Neural progenitor cell (in vitro differentiated cells): ENCODE data around the gene SMARCD3. TPM values are rescaled to one million over a fixed set of nuclear protein-coding genes. Genes with fewer than 3 reads are reported as not detected.

Experiments
- DNase-seq: peaks from one replicate; pipeline ENCODE4 v3.0.0-alpha.2; 2016; ENCODE audit warnings: low spot score
- H2AFZ ChIP-seq: fragments of 200-600 bp; sonication (generic); replicated peaks from 2 replicates; pipeline ENCODE4 v1.6.1; 2016; ENCODE audit warnings: antibody characterized with exemption
- H3F3A ChIP-seq: fragments of 200-600 bp; sonication (generic); 2 replicates; pipeline ENCODE4 v1.6.1; 2016; ENCODE audit warnings: antibody characterized with exemption, low read depth
- H3K27ac ChIP-seq: fragments of 200-600 bp; sonication (generic); 2 replicates; pipeline ENCODE4 v1.5.1; 2016; ENCODE audit warnings: mild to moderate bottlenecking
- H3K27me3 ChIP-seq: fragments of 200-600 bp; sonication (generic); 2 replicates; pipeline ENCODE4 v1.6.1; 2016; ENCODE audit warnings: mild to moderate bottlenecking, moderate library complexity
- H3K36me3 ChIP-seq: fragments of 200-600 bp; sonication (generic); 2 replicates; pipeline ENCODE4 v1.5.1; 2016
- H3K4me1 ChIP-seq: fragments of 200-600 bp; sonication (generic); 2 replicates; pipeline ENCODE4 v1.6.1; 2016; ENCODE audit warnings: mixed run types
- H3K4me2 ChIP-seq: fragments of 200-600 bp; sonication (generic); 2 replicates; pipeline ENCODE4 v1.6.1; 2016
- H3K4me3 ChIP-seq: fragments of 200-600 bp; sonication (generic); 2 replicates; pipeline ENCODE4 v1.5.1; 2016
- H3K79me2 ChIP-seq: fragments of 200-600 bp; sonication (generic); 2 replicates; pipeline ENCODE4 v1.6.1; 2016; ENCODE audit warnings: low read depth
- H3K9ac ChIP-seq: fragments of 200-600 bp; sonication (generic); 2 replicates; pipeline ENCODE4 v1.6.1; 2016
- H3K9me3 ChIP-seq: fragments of 200-600 bp; sonication (generic); 2 replicates; pipeline ENCODE4 v1.5.1; 2016; ENCODE audit warnings: low read depth
- H4K20me1 ChIP-seq: fragments of 200-600 bp; sonication (generic); 2 replicates; pipeline ENCODE4 v1.6.1; 2016; ENCODE audit warnings: low read depth
- H3K27ac Mint-ChIP-seq: 3 replicates; pipeline ENCODE4 v1.8.0; 2021; ENCODE audit warnings: mixed read lengths
- H3K27me3 Mint-ChIP-seq: 2 replicates; pipeline ENCODE4 v1.8.0; 2022; ENCODE audit warnings: low read depth, mild to moderate bottlenecking, inconsistent platforms, moderate library complexity, mixed read lengths; ENCODE audit not compliant: insufficient read depth
- H3K36me3 Mint-ChIP-seq: 3 replicates; pipeline ENCODE4 v1.8.0; 2021; ENCODE audit warnings: mixed read lengths
- H3K4me1 Mint-ChIP-seq: 3 replicates; pipeline ENCODE4 v1.8.0; 2021; ENCODE audit warnings: mixed read lengths
- H3K4me3 Mint-ChIP-seq: 3 replicates; pipeline ENCODE4 v1.8.0; 2021; ENCODE audit warnings: mild to moderate bottlenecking, moderate library complexity, mixed read lengths
- H3K9me3 Mint-ChIP-seq: 3 replicates; pipeline ENCODE4 v1.8.0; 2020; ENCODE audit warnings: mixed read lengths
- EZH2 ChIP-seq: fragments of 200-600 bp; sonication (generic); IDR thresholded peaks from 2 replicates; pipeline ENCODE4 v1.6.1; 2017; ENCODE audit warnings: antibody characterized with exemption, mild to moderate bottlenecking, moderate library complexity
- EZH2phosphoT487 ChIP-seq: fragments of 200-600 bp; sonication (generic); IDR thresholded peaks from 2 replicates; pipeline ENCODE4 v1.6.1; 2017; ENCODE audit warnings: antibody characterized with exemption
- total RNA-seq: library from RNA; depleted of rRNA; stranded (reverse); fragments of >200 nt; gene quantifications from 2 replicates; pipeline ENCODE4 v1.2.3, GENCODE V29; 2015; ENCODE audit warnings: low replicate concordance
- TF ChIP-seq, protein P1 (sequence below): fragments of 200-600 bp; sonication (generic); IDR thresholded peaks from 2 replicates; pipeline ENCODE4 v1.5.1; 2017; ENCODE audit warnings: antibody characterized with exemption, mild to moderate bottlenecking

The SMARCD3 gene
- total RNA-seq, 1 donor from 2014 or later, result 11.0 TPM

DNA sequence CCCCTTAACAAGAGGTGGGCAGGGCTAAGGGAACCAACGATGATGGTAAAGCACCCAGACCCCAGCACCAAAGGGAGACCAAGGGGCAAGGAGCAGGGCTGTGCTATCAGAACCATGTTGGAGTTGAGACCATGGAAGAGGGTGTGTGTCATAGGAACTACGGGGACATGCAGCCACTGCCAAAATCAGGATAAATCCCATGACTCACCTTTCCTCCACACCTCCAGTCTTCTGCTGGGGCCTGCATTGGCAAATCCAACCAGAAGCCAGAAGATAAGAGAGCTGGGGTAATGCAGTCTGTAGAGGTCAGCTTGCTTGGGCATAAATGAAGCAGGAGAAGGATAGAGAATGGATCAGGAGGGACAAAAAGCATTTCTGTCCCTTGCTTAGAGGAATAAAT, 42.7 kb upstream of the SMARCD3 start:
- H3K79me2 ChIP-seq, result no peaks in the 10 kb centered on the region
- H3K27ac Mint-ChIP-seq, result no peak overlapping the region
- TF ChIP-seq EZH2phosphoT487 (no peak), EZH2 (no peak)
- TF ChIP-seq, protein P1, sequence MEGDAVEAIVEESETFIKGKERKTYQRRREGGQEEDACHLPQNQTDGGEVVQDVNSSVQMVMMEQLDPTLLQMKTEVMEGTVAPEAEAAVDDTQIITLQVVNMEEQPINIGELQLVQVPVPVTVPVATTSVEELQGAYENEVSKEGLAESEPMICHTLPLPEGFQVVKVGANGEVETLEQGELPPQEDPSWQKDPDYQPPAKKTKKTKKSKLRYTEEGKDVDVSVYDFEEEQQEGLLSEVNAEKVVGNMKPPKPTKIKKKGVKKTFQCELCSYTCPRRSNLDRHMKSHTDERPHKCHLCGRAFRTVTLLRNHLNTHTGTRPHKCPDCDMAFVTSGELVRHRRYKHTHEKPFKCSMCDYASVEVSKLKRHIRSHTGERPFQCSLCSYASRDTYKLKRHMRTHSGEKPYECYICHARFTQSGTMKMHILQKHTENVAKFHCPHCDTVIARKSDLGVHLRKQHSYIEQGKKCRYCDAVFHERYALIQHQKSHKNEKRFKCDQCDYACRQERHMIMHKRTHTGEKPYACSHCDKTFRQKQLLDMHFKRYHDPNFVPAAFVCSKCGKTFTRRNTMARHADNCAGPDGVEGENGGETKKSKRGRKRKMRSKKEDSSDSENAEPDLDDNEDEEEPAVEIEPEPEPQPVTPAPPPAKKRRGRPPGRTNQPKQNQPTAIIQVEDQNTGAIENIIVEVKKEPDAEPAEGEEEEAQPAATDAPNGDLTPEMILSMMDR, result no peak

DNA sequence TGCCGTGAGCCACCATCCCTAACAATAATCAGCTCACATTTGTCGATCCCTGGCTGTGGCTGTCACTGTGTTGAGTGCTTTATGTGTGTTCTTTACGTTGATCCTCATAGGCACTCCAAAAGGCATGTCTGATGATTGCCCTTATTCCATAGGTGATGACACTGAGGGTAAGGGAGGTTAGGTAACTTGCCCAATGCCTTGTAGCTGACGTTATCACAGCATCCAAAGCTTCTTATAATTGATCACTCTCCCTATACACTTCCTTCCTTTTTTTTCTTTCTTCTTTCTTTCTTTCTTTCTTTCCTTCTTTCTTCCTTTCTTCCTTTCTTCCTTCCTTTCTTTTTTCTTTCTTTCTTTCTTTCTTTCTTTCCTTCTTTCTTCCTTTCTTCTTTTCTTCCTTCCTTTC, 41.9 kb upstream of the SMARCD3 start:
- no peak for DNase-seq
- Histone ChIP-seq H4K20me1 (no peaks in the 10 kb centered on the region), H3K27me3 (peaks cover 34% of the 10 kb centered on the region), H3K79me2 (no peaks in the 10 kb centered on the region), H3K4me3 (no peak overlapping the region), H2AFZ (no peak overlapping the region), H3K9ac (no peak overlapping the region), H3K4me1 (no peaks in the 10 kb centered on the region), H3K4me2 (no peak overlapping the region), H3K36me3 (no peaks in the 10 kb centered on the region), H3K9me3 (no peaks in the 10 kb centered on the region), H3K27ac (no peak overlapping the region), H3F3A (no peaks in the 10 kb centered on the region)
- Mint-ChIP-seq H3K4me3 (no peak overlapping the region), H3K27ac (no peak overlapping the region), H3K9me3 (no peaks in the 10 kb centered on the region), H3K36me3 (no peaks in the 10 kb centered on the region), H3K27me3 (peaks cover 11% of the 10 kb centered on the region), H3K4me1 (peaks cover 3% of the 10 kb centered on the region)
- TF ChIP-seq EZH2phosphoT487 (no peak), EZH2 (no peak)
- TF ChIP-seq, protein P1, result no peak

More for the DNA sequence above, 42.7 kb upstream of the SMARCD3 start:
- no peaks in the 10 kb centered on the region for H3K9me3 ChIP-seq
- H3K9ac ChIP-seq, result no peak overlapping the region
- H3K36me3 Mint-ChIP-seq, result no peaks in the 10 kb centered on the region
- no peaks in the 10 kb centered on the region for H3K4me1 ChIP-seq
- H3K4me3 Mint-ChIP-seq, result no peak overlapping the region
- H3K4me2 ChIP-seq, result no peak overlapping the region
- H3K4me3 ChIP-seq, result no peak overlapping the region
- H3K4me1 Mint-ChIP-seq, result peaks cover 3% of the 10 kb centered on the region
- H3K27me3 ChIP-seq, result peaks cover 28% of the 10 kb centered on the region
- no peak overlapping the region for H2AFZ ChIP-seq
- H4K20me1 ChIP-seq, result no peaks in the 10 kb centered on the region
- no peak for DNase-seq
- H3F3A ChIP-seq, result no peaks in the 10 kb centered on the region
- H3K9me3 Mint-ChIP-seq, result peaks cover 4% of the 10 kb centered on the region
- peaks cover 11% of the 10 kb centered on the region for H3K27me3 Mint-ChIP-seq
- no peak overlapping the region for H3K27ac ChIP-seq
- H3K36me3 ChIP-seq, result no peaks in the 10 kb centered on the region

DNA sequence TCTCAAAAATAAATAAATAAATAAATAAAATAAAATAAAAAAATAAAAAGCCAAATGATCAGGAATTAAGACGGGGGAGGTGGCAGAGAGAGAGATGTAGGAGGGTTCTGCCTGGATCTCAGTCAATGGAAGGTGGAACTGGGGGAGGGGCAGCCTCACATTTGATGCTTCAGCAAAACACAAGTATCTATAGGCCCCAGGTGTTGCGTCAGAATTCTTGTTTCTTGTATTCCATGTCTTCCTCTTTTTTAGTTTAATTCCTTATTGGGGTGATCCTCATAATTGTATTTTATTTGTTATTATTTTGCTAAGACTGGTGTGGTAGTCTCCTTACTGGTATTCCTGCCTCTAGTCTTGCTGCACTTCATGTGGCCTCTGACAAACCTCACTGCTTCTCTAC, 41.4 kb upstream of the SMARCD3 start:
- no peak for DNase-seq
- H3K4me3 ChIP-seq, result no peak overlapping the region
- H3K79me2 ChIP-seq, result no peaks in the 10 kb centered on the region
- H3K27me3 Mint-ChIP-seq, result peaks cover 11% of the 10 kb centered on the region
- H3K27ac Mint-ChIP-seq, result no peak overlapping the region
- no peak overlapping the region for H3K4me3 Mint-ChIP-seq
- no peaks in the 10 kb centered on the region for H3K4me1 ChIP-seq
- peaks cover 3% of the 10 kb centered on the region for H3K4me1 Mint-ChIP-seq
- H3K36me3 Mint-ChIP-seq, result no peaks in the 10 kb centered on the region
- peaks cover 35% of the 10 kb centered on the region for H3K27me3 ChIP-seq
- H3K27ac ChIP-seq, result no peak overlapping the region
- no peaks in the 10 kb centered on the region for H3F3A ChIP-seq
- H4K20me1 ChIP-seq, result no peaks in the 10 kb centered on the region
- H2AFZ ChIP-seq, result no peak overlapping the region
- H3K4me2 ChIP-seq, result no peak overlapping the region
- H3K9me3 Mint-ChIP-seq, result no peaks in the 10 kb centered on the region
- H3K9me3 ChIP-seq, result no peaks in the 10 kb centered on the region
- TF ChIP-seq, protein P1, result no peak
- TF ChIP-seq EZH2, result no peak
- H3K9ac ChIP-seq, result no peak overlapping the region
- no peaks in the 10 kb centered on the region for H3K36me3 ChIP-seq

DNA sequence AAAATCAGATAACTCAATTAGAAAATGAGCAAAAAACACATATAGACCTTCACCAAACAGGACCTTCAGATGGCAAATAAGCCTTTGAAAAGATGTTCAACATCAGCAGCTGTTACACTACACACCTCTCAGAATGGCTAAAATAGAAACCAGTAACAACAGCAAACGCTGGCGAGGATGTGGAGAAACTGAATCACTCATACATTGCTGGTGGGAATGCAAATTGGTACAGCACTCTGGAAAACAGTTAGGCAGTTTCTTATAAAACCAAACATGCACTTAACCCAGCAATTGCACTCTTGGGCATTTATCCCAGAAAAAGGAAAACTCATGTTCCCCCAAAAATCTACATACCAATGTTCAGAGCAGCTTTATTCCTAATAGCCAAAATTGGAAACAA, 37.7 kb upstream of the SMARCD3 start:
- no peak for DNase-seq

More for the DNA sequence above, 37.7 kb upstream of the SMARCD3 start:
- Histone ChIP-seq H4K20me1 (no peaks in the 10 kb centered on the region), H3K4me3 (no peak overlapping the region), H3K4me1 (no peaks in the 10 kb centered on the region), H3K27ac (no peak overlapping the region), H3K27me3 (peaks cover 33% of the 10 kb centered on the region), H3K9ac (no peak overlapping the region), H3K36me3 (no peaks in the 10 kb centered on the region), H3F3A (no peaks in the 10 kb centered on the region), H3K9me3 (no peaks in the 10 kb centered on the region), H3K4me2 (no peak overlapping the region), H2AFZ (no peak overlapping the region), H3K79me2 (no peaks in the 10 kb centered on the region)
- peaks cover 10% of the 10 kb centered on the region for H3K4me1 Mint-ChIP-seq
- no peaks in the 10 kb centered on the region for H3K9me3 Mint-ChIP-seq
- H3K36me3 Mint-ChIP-seq, result no peaks in the 10 kb centered on the region
- peaks cover 5% of the 10 kb centered on the region for H3K27me3 Mint-ChIP-seq
- no peak overlapping the region for H3K4me3 Mint-ChIP-seq
- H3K27ac Mint-ChIP-seq, result no peak overlapping the region
- TF ChIP-seq, protein P1, result no peak
- TF ChIP-seq EZH2 (no peak), EZH2phosphoT487 (no peak)
